Kidney epithelial cell (primary cell): ENCODE measurements around the gene VCL. TPM values are rescaled to one million over a fixed set of nuclear protein-coding genes. Genes with fewer than 3 reads are reported as not detected.

Source experiments
- DNase-seq: peaks from one replicate; pipeline ENCODE4 v3.0.0-alpha.2; 2010; ENCODE audit warnings: low read depth
- H3K27me3 ChIP-seq: 2 replicates; pipeline ENCODE4 v1.6.0; 2011; ENCODE audit warnings: low read length; ENCODE audit not compliant: control insufficient read depth, insufficient read depth
- H3K36me3 ChIP-seq: 2 replicates; pipeline ENCODE4 v1.5.1; 2011; ENCODE audit warnings: low read length; ENCODE audit not compliant: control insufficient read depth, insufficient read depth
- H3K4me3 ChIP-seq: 2 replicates; pipeline ENCODE4 v1.5.1; 2011; ENCODE audit warnings: low read depth, mild to moderate bottlenecking, control low read depth, low read length
- total RNA-seq: library from RNA; depleted of rRNA; stranded (reverse); fragments of >200 nt; gene quantifications from 2 replicates; pipeline ENCODE4 v1.2.3, GENCODE V29; 2015
- TF ChIP-seq, protein P1 (sequence below): IDR thresholded peaks from 2 replicates; pipeline ENCODE4 v1.5.1; 2011; ENCODE audit warnings: mild to moderate bottlenecking, moderate library complexity, low read length, control low read depth, inconsistent platforms; ENCODE audit not compliant: insufficient read depth, poor library complexity, severe bottlenecking

Gene VCL
- total RNA-seq, 1 donor from 2014 or later, result 148 TPM

DNA sequence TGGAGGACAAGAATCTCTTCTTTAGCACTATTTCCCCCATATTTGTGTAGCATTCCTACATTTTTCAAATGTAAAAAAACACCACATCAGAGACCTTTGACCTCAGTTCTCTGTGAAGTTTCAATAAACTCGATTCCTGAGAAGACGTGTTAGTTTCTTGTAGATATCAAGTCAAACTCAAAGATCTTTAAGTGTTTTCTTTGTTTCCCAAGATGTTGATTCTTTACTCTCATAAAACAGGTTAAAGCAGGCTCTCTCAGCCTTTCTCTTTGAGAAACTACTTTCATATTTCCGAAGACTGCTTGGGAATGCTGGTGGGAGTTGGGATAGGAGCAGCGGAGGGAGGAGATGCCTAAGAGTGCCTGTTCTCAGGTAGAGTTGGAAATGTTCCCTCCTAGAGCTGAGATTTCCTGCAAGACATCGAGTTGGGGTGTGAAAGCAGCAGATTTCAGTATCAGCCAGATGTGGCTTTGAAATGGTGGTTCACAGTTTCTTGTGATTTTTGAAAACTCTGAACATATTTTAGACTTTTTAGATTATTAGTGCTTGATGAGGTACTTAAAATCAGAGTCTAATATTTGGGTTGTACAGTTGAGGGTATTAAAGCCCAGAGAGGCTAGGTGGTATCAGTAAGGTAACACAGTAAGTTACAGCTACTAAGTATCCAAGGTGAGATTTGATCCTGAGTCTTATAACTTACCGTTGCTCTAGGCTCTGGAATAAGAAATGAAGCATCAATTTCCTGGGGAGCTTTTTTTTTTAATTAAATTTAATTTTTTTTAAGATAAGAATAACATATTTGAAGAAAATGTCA is 167.0 kb downstream of the VCL start:
- TF ChIP-seq, protein P1, sequence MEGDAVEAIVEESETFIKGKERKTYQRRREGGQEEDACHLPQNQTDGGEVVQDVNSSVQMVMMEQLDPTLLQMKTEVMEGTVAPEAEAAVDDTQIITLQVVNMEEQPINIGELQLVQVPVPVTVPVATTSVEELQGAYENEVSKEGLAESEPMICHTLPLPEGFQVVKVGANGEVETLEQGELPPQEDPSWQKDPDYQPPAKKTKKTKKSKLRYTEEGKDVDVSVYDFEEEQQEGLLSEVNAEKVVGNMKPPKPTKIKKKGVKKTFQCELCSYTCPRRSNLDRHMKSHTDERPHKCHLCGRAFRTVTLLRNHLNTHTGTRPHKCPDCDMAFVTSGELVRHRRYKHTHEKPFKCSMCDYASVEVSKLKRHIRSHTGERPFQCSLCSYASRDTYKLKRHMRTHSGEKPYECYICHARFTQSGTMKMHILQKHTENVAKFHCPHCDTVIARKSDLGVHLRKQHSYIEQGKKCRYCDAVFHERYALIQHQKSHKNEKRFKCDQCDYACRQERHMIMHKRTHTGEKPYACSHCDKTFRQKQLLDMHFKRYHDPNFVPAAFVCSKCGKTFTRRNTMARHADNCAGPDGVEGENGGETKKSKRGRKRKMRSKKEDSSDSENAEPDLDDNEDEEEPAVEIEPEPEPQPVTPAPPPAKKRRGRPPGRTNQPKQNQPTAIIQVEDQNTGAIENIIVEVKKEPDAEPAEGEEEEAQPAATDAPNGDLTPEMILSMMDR, result no peak
- no peak for DNase-seq
- no peak overlapping the region for H3K4me3 ChIP-seq
- H3K36me3 ChIP-seq, result no peaks in the 10 kb centered on the region
- H3K27me3 ChIP-seq, result no peaks in the 10 kb centered on the region

DNA sequence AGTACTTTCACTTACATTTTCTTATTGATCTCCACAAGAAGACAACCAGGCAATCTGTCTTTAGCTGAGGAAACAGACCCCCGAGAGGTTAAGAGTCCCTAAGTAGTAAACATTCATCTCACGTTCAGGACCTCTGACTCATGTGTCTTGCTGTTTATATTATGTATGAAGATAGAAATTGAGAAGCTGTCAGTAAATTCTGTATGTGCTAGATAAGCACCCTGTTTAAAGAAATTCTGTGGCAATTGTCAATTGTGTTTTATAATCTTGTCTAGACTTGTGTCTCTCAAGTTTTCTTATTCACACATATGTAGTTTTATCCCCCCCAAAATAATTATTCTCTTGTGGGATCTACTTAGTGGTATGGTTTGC is 167.6 kb downstream of the VCL start:
- DNase-seq, result no peak
- no peak overlapping the region for H3K4me3 ChIP-seq
- TF ChIP-seq, protein P1, result no peak

DNA sequence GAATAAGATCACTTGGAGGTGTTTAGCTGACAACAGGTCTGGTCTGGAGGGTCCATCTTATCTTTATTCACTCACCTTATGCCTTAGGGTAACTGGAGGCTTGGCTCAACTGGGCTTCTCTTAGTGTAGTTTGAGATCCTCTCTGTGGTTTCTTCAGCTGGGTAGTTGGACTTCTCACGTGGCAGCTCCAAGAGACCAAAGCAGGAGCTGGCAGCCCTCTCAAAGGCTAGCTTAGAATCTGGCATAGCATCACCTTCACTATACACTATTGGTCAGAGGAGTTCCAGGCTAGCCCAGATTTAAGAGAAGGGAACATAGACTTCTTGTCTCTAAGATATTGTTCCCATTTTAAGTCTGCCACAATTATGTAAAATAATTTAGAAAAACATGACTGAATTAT is 169.5 kb downstream of the VCL start:
- Histone ChIP-seq H3K4me3 (no peak overlapping the region), H3K27me3 (no peaks in the 10 kb centered on the region), H3K36me3 (no peaks in the 10 kb centered on the region)
- TF ChIP-seq, protein P1, result no peak
- no peak for DNase-seq

More for the DNA sequence above, 167.6 kb downstream of the VCL start:
- Histone ChIP-seq H3K27me3 (no peaks in the 10 kb centered on the region), H3K36me3 (no peaks in the 10 kb centered on the region)

Other genes with a start within 250 kb of the VCL start
- 41.8 and 46.8 TPM in 2 replicates for gene CHCHD1, start 216.1 kb upstream of the VCL start, total RNA-seq
- gene ZSWIM8, start 212.5 kb upstream of the VCL start, total RNA-seq, result 66.7 and 90.8 TPM in 2 replicates
- gene NDST2, start 186.5 kb upstream of the VCL start, total RNA-seq, result 30.1 and 35.5 TPM in 2 replicates
- gene CAMK2G, start 123.6 kb upstream of the VCL start, total RNA-seq, result 12.7 and 18.8 TPM in 2 replicates
- 709 and 758 TPM in 2 replicates for gene PLAU, start 87.0 kb upstream of the VCL start, total RNA-seq
- 30.5 and 31.0 TPM in 2 replicates for gene AP3M1, start 152.7 kb downstream of the VCL start, total RNA-seq
- 35.5 and 43.6 TPM in 2 replicates for gene ADK, start 153.1 kb downstream of the VCL start, total RNA-seq